ENCODE data around the gene ATR.
"Not testable (repeated sequence)": the region's sequence is repeated elsewhere in the genome, so short reads cannot be mapped to it uniquely, and the experiment has no call there.

The ATR gene

DNA sequence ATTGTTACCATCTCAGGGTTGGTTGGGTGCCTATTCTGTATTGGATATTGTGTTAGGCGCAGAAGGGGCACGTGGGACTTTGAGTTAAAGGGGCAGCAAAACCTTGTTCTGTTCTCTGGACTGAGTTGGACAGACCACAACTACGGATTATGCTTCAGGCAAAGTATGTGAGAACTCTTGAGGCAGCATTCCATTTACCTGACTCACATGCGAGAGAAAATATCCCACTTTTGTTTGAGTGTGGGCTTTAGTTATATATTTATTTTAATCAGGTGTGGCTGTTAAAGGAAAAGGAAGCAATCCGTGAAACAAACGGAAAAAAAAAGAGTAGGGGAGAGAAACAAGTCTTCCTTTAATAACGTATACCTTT, 17.0 kb upstream of the ATR start:
- H3K27ac ChIP-seq, result peak overlapping the region; percentile 77
- no peak for DNase-seq (ENCODE audit: low read depth, low spot score)

DNA sequence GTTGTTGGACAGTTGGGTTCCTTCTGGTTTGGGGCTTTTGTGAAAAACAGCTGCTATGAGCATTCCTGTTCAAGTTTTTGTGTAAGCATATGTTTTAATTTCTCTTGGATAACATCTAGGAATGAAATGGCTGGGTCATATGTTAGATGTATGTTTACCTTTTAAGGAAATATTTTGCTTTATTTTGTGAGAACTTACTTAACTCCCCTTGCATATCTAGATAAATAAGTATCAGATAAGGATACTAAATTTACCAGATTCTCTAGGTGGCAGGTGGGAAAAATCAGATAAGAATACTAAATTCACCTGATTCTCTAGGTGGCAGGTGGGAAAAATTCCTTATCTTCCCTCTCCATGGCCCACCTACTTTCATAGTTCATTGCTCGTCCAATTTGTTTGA, 16.6 kb upstream of the ATR start:
- DNase-seq (ENCODE audit: low read depth, low spot score), result no peak
- H3K27ac ChIP-seq, result peak overlapping the region; percentile 77

DNA sequence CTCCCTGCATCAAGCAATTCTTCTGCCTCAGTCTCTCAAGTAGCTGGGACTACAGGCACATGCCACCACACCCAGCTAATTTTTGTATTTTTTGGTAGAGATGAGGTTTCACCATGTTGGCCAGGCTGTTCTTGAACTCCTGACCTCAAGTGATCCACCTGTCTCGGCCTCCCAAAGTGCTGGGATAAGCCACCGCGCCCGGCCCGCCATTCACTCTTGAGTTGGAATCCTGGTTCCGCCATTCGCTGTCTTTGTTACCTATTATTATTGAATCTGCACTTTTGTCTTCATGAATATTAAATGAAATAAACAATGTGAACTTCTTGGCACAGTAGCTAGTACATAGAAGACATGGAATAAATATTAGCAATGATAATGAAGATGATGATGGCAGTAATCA, 13.7 kb upstream of the ATR start:
- DNase-seq (ENCODE audit: low read depth, low spot score); H3K27ac ChIP-seq: not testable (repeated sequence)

DNA sequence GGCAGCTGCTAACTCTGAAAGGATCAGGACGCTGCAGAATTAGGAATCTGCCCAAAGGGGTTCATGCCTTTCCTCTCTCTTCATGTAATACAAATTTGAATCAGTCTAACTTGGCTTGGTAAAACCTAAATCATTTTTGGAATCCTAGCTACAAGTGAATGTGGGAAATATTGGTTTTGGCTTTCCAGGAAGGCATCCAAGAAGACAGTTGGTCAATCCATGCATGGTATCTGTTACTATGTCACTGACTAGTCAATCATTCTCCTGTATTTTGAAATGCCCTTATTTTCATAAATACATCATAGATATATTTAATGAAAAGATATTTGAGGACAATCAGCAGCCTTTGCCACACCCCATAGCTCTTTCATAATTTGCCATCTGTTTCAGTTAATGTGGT, 10.2 kb upstream of the ATR start:
- no peak overlapping the region for H3K27ac ChIP-seq
- no peak for DNase-seq (ENCODE audit: low read depth, low spot score)

DNA sequence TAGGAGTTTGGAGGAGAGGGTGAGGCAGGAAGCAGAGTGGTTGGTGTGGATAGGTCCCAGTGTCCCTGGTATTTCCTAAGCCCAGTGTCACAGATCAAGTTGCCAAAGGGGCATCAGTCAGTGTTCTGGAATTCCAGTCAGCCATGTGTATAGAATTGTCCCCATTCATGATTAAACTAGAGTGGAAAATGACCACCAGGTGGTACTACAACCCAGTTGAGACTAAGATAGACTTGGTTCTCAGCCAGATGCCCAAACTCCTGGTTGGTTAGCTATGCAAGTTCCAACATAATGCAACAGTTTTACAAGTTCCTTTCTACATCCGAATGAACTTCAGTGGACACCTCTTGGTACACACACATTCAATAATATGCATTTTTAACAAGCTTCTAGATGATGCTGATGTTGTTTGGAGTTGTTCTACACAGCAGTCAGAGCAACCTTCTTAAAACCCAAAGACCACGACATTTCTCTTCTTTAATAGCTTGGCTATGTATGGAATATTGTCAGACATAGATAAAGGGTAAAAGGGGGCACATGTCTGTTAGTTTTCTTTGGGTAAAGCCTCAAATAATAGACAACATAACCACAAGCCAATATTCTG, 8.4 kb upstream of the ATR start:
- H3K27ac ChIP-seq, result no peak overlapping the region
- peak; percentile 40 for DNase-seq (ENCODE audit: low read depth, low spot score)

DNA sequence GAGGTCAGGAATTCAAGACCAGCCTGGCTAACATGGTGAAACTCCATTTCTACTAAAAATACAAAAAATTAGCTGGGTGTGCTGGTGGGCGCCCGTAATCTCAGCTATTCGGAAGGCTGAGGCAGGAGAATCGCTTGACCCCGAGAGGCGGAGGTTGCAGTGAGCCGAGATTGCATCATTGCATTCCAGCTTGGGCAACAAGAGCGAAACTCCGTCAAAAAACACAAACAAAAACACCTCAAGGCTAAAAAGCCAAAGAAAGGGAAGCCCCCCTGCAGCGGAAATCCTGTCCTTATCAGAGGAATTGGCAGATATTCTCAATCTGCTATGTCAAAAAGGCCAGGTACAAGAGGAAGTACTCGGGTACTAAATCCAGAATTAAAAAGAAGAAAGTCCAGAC, 2.5 kb upstream of the ATR start:
- H3K27ac ChIP-seq; DNase-seq (ENCODE audit: low read depth, low spot score): not testable (repeated sequence)

DNA sequence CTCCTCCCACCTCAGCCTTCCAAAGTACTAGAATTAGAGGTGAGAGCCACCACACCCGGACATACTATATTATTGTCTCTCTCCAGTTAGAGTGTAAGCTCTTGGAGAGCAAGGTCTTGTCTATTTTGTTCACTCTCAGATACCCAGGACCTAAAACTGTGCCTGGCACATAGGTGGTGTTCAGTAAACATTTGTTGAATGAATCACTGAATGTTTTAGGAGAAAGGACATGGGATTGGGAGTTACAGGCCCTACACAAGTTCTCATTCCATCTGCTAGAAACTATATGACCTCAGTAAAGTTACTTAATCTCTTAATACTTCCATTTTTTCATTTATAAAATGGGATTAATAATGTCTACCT, 1.5 kb upstream of the ATR start:
- H3K27ac ChIP-seq, result no peak overlapping the region
- DNase-seq (ENCODE audit: low read depth, low spot score), result no peak

DNA sequence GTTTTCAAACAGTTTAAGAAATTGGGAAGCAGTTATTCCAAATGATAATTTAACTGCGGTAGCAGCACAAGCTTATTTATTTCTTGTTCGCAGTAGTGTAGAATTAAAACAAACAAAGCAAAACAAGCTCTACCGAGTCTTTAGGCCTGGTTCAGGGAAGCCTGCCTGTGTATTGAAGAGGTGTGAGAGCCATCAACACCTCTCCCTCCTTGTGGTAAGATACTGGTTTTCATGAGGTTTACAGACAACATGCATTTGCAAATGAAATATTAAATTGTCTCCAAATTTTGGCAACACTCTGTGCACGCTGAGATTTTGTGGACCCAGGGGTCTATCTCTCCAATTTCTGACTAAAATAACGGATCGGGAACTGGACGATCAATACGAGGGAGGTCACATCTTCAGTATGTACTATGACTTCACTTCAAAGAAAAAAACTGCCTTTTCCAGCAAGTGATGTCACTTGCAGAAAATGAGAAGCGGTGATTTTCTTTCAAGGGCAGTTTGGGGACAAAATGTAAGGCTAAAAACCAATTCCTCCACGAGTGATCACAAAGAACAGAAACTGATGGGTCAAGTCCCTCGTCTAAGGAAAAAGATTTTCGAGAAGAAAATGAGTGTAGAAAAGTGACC, 721 bp downstream of the ATR start:
- DNase-seq (ENCODE audit: low read depth, low spot score), result no peak
- peak overlapping the region; percentile 77 for H3K27ac ChIP-seq

DNA sequence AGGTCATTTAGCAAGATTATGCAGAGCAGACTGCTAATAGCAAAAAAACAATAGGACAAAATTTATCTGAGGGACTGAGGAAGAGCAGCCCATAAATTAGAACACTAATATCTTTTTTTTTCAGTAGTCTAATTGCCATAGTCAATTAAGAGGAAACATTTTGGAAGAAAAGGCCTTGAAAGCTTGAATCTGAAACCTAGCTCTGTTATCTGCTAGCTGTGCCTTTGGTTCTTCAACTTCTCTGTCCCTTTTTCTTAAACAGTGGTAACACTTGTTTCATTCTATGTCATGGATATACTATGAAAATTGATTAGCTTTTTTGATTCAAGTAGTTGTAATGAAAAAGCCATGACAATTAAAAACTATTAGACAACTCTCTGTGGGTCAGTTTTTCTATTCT, 1.7 kb downstream of the ATR start:
- H3K27ac ChIP-seq, result no peak overlapping the region
- DNase-seq (ENCODE audit: low read depth, low spot score), result no peak

DNA sequence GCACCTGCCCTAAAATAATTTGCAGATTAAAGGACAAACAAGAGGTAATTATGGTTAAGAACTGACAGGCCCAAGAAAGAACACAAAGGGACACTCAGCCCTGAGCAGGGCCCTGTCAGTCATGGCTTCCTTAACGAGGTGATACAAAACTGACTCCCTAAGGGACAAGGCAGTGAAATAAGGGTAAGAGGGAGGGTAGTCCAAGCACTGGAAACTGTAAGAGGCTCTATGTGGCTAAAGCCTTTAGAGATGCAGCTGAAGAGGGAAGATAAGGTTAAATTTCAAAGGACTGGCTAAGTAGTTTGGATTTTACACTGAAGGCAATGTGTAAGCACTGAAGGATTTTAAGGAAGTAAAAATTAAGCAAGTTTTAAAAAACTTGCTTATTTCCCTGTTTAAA, 3.9 kb downstream of the ATR start:
- no peak for DNase-seq (ENCODE audit: low read depth, low spot score)
- H3K27ac ChIP-seq, result no peak overlapping the region

DNA sequence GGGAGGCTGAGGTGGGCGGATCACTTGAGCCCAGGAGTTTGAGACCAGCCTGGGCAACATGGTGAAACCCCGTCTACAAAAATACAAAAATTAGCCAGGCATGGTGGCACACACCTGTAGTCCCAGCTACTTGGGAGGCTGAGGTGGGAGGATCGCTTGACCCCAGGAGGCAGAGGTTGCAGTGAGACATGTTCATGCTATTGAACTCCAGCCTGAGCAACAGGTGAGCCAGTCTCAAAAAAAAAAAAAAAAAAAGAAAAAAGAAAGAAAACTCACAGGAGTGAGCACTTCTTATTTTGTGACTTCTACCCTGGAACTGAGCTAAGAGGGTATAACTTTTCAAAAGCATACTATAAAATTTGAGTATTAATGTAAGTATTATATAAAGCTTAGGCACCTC, 4.3 kb downstream of the ATR start:
- H3K27ac ChIP-seq, result not testable (repeated sequence)

DNA sequence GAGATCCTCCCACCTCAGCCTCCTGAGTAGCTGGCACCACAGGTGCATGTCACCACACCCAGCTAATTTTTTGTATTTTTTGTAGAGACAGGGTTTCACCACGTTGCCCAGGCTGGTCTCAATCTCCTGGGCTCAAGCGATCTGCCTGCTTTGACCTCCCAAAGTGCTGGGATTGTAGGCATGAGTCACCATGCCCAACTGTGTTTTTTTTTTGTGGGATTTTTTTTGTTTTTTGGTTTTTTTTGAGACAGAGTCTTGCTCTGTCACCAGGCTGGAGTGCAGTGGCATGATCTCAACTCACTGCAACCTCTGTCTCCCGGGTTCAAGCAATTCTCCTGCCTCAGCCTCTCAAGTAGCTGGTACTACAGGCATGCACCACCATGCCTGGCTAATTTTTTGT, 9.1 kb downstream of the ATR start:
- not testable (repeated sequence) for DNase-seq (ENCODE audit: low read depth, low spot score); H3K27ac ChIP-seq

More for the DNA sequence above, 4.3 kb downstream of the ATR start:
- not testable (repeated sequence) for DNase-seq (ENCODE audit: low read depth, low spot score)

DNA sequence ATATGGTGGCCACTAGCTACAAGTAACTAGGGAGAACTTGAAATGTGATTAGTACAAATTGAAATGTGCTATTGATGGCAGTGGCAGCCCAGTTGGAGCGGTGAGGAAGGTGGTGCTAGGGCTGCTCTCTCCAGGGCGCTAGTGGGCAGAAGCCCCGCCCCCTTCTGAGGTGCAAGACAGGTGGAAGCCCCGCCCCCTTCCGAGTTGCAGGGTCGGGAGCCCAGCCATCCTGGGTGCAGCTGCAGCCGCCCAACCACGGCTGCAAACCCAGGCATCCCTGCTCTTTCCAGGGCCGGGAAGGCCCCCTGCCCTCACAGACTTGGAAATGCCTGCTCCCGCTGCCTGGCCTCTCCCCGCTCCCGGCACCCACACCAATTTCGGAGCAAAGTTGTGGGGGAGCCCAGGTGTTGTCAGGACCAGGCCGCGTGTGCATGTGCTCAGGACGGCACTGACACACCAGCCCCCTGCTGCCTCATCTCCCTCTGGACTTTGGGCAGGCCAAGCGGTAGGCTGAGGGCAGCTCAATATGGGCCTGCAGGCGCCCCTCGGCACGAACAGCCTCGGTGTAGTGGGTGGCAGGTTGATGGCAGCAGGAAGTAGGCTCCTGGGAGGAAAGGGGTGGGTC, 10.0 kb downstream of the ATR start:
- H3K27ac ChIP-seq, result no peak overlapping the region
- no peak for DNase-seq (ENCODE audit: low read depth, low spot score)

DNA sequence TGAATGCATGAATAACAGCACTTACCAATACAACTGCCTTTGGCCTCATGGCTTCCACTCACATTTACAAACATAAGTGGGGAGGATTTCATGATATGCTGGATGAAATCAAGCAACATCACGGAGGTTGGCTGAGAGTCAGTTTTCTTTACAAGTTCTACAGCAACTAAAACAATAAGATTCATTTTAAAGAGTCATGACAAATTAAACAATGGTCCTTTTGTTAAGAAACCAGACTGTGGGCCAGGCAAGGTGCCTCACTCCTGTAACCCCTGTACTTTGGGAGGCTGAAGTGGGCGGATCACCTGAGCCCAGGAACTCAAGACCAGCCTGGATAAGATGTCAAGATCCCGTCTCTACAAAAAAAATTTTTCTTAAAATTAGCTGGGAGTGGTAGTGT, 12.4 kb downstream of the ATR start:
- no peak overlapping the region for H3K27ac ChIP-seq
- no peak for DNase-seq (ENCODE audit: low read depth, low spot score)

DNA sequence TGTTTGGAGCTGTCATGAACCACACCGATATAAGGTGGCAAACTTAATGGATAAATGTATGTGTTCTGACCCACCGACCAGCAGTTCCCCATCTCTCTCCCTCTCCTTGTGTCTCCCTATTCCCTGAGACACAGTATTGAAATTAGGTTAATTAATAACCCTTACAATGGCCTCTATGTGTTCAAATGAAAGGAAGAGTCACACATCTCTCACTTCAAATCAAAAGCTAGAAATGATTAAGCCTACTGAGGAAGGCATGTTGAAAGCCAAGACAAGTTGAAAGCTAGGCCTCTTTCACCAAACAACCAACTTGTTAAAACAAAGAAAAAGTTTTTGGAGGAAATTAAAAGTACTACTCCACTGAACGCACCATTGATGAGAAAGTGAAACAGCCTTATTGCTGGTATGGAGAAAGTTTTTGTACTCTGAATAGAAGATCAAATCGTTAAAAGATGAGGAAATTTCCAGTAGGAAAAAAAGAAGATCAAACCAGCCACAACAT, 15.0 kb downstream of the ATR start:
- H3K27ac ChIP-seq, result no peak overlapping the region
- no peak for DNase-seq (ENCODE audit: low read depth, low spot score)

DNA sequence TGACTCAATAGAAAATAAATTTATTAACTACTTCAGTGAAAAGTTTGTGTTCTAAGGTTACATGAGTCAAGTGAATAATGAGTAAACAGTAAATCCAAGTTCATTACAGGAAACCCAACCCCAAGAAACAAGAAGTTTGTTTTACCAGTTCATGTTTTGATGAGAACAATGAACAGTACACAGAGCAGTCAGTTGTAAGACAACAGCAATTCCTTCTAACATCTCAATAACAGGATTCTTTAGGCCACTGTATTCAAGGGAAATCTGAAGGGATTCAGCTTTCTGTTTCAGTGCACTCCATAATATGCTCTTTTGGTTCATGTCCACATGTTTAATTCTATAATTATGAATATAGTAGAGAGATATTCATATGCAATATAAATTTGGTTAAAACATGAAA, 18.4 kb downstream of the ATR start:
- no peak for DNase-seq (ENCODE audit: low read depth, low spot score)
- no peak overlapping the region for H3K27ac ChIP-seq

DNA sequence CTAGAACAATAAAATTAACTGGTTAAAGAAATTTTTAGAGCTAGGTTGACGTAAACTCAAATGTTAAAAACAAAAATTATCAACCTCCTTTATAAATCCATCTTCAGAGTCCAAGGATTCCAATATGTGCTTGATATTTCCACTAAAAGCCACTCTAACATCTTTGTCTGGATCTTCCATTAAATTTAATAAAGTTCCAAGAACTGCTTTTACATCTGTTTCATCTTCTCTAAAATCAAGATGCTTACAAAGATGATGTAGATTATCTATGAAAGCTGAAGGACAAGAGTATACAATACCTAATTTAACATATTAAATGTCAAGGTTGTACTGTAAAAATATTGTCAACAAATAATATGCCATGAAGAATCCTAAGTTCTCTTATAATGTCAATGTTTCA, 24.8 kb downstream of the ATR start:
- no peak overlapping the region for H3K27ac ChIP-seq
- no peak for DNase-seq (ENCODE audit: low read depth, low spot score)

DNA sequence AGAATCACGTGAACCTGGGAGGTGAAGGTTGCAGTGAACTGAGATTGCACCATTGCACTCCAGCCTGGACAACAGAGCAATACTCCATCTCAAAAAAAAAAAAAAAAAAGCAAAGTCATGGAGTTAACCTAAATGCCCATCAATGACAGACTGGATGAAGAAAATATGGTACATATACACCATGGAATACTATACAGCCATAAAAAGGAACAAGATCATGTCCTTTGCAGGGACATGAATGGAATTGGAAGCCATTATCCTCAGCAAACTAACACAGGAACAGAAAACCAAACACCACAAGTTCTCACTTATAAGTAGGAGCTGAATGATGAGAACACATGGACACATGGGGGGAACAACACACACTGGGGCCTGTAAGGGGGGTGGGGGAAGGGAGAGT, 26.0 kb downstream of the ATR start:
- DNase-seq (ENCODE audit: low read depth, low spot score); H3K27ac ChIP-seq: not testable (repeated sequence)

DNA sequence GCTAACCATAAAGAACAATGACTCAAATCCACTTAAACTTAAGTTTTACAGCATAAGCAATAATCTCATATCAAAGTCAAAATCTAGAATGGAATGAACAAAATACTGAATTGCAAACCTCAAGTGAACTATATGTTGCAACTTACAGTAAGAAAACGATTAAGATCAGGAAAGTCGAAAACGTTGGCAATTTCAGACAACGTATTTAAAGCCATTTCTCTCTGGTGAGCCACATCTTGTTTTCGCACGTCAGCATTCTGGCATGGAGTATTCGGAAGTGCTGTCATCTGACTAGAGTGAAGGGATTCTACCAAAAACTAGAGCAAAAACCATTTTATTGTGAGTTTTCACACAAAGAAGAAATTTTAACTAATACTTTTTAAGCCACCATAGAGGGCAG, 28.5 kb downstream of the ATR start:
- H3K27ac ChIP-seq, result no peak overlapping the region
- no peak for DNase-seq (ENCODE audit: low read depth, low spot score)

DNA sequence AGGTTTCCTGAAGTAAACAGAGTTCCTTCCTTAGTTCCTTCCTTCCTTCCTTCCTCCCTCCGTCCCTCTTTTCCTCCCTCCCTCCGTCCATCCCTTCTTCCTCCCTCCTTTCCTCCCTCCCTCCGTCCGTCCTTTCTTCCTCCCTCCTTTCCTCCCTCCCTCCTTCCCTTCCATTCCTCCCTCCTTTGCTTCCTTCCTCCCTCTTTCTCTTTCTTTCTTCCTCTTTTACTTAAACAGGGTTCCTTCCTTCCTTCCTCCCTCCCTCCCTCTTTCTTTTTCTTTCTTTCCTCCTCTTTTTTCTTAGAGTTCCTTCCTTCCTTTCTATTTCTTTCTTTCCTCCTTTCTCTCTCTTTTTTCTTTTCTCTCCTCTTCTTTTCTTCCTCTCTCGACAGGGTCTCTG, 35.2 kb downstream of the ATR start:
- no peak for DNase-seq (ENCODE audit: low read depth, low spot score)
- no peak overlapping the region for H3K27ac ChIP-seq

DNA sequence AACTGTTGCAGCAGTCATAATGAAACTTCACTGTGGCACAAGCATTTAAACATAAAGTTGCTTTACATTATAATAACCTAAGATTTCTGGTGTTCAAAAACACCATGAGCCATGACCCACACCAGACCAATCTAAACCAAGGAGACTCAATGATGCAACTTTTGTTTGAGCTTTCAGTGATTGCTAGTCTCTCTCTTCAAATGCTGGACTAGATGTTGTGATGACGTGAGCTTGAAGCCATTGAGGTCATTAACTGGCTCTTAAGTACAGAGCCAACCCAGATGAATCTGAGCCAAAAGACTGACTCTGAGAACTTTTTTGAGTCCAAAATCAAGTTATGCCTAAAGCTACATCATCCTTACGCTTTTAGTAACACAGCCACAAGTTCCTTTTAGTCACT, 36.5 kb downstream of the ATR start:
- no peak for DNase-seq (ENCODE audit: low read depth, low spot score)

DNA sequence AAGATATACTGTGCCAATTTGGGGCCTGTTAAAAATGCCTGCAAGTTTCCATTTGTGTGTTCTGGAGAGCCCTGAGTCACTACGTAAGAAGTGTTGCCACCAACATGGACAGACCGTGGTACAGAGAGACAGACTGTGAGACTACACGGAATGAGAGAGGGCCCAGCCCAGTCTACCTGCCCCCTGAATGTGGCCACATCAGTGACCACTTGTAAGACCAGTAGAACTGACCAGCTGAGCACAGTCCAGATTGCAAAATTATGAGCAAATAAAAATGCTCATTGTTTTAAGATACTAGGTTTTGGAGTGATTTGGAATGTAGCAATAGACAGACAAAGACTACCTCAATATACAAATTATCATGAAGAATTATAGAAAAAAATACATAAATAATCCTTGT, 42.0 kb downstream of the ATR start:
- no peak overlapping the region for H3K27ac ChIP-seq
- DNase-seq (ENCODE audit: low read depth, low spot score), result no peak

More for the DNA sequence above, 36.5 kb downstream of the ATR start:
- H3K27ac ChIP-seq, result no peak overlapping the region
